Embryonic facial prominence (tissue), 1 donor: Measurements from ENCODE around the gene PLPP3.

Experiments
- DNase-seq: peaks from one replicate; pipeline ENCODE4 v3.0.0-alpha.2; 2016; ENCODE audit errors: extremely low spot score

Gene PLPP3

GRCh38 chr1:56547977-56548376, 31.4 kb downstream of the PLPP3 start:
- no peak for DNase-seq

GRCh38 chr1:56547473-56547872, 31.9 kb downstream of the PLPP3 start:
- no peak for DNase-seq

- no peak for DNase-seq
These were observed 33.7 kb downstream of the PLPP3 start for GRCh38 chr1:56545711-56546110.

GRCh38 chr1:56543783-56544612, 35.4 kb downstream of the PLPP3 start:
- no peak for DNase-seq

GRCh38 chr1:56542651-56543050, 36.7 kb downstream of the PLPP3 start:
- no peak for DNase-seq

GRCh38 chr1:56541408-56541807, 38.0 kb downstream of the PLPP3 start:
- no peak for DNase-seq

GRCh38 chr1:56540467-56540866, 38.9 kb downstream of the PLPP3 start:
- DNase-seq = no peak

GRCh38 chr1:56539520-56539931, 39.8 kb downstream of the PLPP3 start:
- DNase-seq = no peak

- DNase-seq = no peak
These were observed 40.8 kb downstream of the PLPP3 start for GRCh38 chr1:56538532-56538931.

- no peak for DNase-seq
These were observed 41.7 kb downstream of the PLPP3 start for GRCh38 chr1:56537660-56538059.

GRCh38 chr1:56535939-56536338, 43.4 kb downstream of the PLPP3 start:
- DNase-seq = no peak

GRCh38 chr1:56535362-56535761, 44.0 kb downstream of the PLPP3 start:
- DNase-seq = no peak

GRCh38 chr1:56534130-56534651, 45.2 kb downstream of the PLPP3 start:
- DNase-seq = no peak

- DNase-seq = no peak
These were observed 45.7 kb downstream of the PLPP3 start for GRCh38 chr1:56533621-56534020.

- DNase-seq = no peak
These were observed 46.2 kb downstream of the PLPP3 start for GRCh38 chr1:56533197-56533596.

GRCh38 chr1:56532350-56532683, 47.0 kb downstream of the PLPP3 start:
- no peak for DNase-seq

- DNase-seq = no peak
These were observed 47.6 kb downstream of the PLPP3 start for GRCh38 chr1:56531624-56532349.

- no peak for DNase-seq
These were observed 49.6 kb downstream of the PLPP3 start for GRCh38 chr1:56529801-56530200.

GRCh38 chr1:56527548-56528302, 51.6 kb downstream of the PLPP3 start:
- no peak for DNase-seq

- DNase-seq = no peak
These were observed 52.7 kb downstream of the PLPP3 start for GRCh38 chr1:56526571-56527174.

GRCh38 chr1:56525489-56526041, 53.8 kb downstream of the PLPP3 start:
- DNase-seq = no peak

GRCh38 chr1:56524263-56524662, 55.1 kb downstream of the PLPP3 start:
- no peak for DNase-seq
